Gastrocnemius medialis (tissue), 4 donors: ENCODE measurements around the gene RAB10.

Experiments
- POLR2A ChIP-seq, 2 donors: fragments of 450-650 bp; IDR thresholded peaks; one replicate each; pipeline ENCODE4 v1.6.1; 2017; ENCODE audit warnings: antibody characterized with exemption in 2 of 2, mild to moderate bottlenecking in 2 of 2, moderate library complexity in 2 of 2
- TF ChIP-seq, protein P1 (sequence below), 5 experiments: fragments of 450-650 bp in 3 of 5; fragments of 200-600 bp in 2 of 5; sonication (generic) in 2 of 5; IDR thresholded peaks in 4 of 5; conservative IDR thresholded peaks in 1 of 5; 1 replicate in 4 of 5; 2 replicates in 1 of 5; pipeline ENCODE4 v1.5.1; 2016 to 2019; ENCODE audit warnings: antibody characterized with exemption in 5 of 5, mild to moderate bottlenecking in 3 of 5, moderate library complexity in 3 of 5

DNA sequence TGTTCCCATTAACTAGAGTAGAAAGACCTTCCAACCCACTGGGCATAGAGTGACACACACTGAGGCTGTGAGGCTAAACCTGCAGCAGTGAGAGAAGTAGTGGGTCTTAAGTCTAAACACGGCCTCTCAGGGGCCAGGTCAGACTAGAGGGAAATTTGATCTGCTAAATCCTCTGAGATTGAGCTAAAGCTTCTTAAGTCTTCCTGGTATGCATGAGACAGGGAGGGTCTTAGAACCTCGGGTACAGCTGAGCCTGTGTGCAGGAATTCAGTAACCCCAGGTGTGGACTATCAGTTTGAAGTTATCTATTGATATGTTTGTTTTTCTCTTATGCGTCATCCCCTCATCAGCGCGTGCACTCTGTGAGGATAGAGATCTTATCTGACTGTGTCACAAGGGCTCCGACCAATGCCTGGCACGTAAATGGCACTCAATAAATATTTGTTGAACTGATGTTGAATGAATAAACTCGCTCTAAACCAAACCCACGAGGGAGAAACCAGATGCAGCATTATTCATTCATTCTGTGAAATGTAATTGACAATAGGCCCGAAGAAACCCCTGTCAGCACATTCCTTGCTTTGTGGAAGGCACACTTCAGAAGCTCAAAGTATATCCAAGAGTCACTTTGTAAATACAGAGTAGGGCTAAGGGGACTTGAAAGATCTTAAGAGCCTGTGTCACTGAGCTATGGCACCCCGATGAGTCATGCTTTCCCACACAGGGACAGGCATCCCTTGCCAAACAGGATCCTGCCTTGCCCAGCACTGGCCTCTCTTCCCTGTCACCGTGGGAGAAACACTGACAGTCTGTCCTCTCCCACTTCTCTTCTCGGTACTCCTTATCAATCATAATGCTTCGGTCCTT lies 21.7 kb upstream of the RAB10 start:
- TF ChIP-seq POLR2A (IDR thresholded peaks at IDR 0.05): no peak
- TF ChIP-seq, protein P1, sequence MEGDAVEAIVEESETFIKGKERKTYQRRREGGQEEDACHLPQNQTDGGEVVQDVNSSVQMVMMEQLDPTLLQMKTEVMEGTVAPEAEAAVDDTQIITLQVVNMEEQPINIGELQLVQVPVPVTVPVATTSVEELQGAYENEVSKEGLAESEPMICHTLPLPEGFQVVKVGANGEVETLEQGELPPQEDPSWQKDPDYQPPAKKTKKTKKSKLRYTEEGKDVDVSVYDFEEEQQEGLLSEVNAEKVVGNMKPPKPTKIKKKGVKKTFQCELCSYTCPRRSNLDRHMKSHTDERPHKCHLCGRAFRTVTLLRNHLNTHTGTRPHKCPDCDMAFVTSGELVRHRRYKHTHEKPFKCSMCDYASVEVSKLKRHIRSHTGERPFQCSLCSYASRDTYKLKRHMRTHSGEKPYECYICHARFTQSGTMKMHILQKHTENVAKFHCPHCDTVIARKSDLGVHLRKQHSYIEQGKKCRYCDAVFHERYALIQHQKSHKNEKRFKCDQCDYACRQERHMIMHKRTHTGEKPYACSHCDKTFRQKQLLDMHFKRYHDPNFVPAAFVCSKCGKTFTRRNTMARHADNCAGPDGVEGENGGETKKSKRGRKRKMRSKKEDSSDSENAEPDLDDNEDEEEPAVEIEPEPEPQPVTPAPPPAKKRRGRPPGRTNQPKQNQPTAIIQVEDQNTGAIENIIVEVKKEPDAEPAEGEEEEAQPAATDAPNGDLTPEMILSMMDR (IDR thresholded peaks at IDR 0.05 in 4 of 5, conservative IDR thresholded peaks at IDR 0.05 in 1 of 5): no peak
